ENCODE measurements around the gene GARRE1.
"Not testable (repeated sequence)": the region's sequence is repeated elsewhere in the genome, so short reads cannot be mapped to it uniquely, and the experiment has no call there.

Gene GARRE1

DNA sequence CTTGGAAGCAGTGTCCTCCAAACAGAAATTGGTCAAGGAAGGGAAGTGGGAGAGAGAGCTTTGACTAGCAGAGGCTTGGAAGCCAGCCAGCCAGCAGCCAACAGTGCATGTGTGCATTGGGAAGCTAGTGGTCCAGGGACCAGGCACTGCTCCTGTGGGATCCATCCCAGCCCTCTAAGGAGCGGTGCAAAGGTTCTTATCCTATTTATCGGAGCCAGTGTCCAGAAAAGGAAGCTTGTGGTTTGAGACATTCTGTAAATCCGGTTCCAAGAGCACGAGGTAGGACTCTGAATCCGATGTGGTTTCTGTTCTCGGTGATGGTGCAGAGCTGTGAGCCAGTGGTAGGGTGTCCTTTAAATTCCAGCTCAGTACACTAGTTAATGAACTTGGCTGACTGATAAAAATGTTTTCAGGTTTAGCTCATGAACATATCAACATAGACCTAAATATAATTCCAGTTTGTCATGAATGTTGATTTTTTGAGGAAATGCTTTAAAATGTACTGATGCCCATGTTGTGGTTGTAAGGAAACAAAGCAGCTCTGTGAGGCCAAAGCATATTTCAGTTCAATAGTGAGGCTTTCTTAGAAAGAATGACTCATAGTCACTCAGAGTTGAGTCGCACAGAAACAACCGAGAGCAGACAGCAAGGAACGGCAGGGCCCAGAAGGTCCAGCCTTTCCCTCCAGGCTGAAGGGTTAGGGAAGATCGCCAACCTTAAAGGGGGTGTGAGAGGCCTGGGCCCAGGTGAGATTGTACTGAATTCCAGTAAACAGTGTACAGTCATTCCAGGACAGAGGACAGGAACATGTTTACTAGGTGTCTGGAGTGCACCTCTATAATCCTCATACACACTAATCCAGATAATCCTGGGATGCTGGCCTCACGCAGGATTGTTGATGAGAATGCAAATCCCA is 21.5 kb upstream of the GARRE1 start:
- no peak overlapping the region for H3K4me3 ChIP-seq (replicated peaks; ENCODE audit: low read depth, low read length)
- DNase-seq (ENCODE audit: extremely low read depth, low read depth): peak; percentile 49
- TF ChIP-seq, protein P1, sequence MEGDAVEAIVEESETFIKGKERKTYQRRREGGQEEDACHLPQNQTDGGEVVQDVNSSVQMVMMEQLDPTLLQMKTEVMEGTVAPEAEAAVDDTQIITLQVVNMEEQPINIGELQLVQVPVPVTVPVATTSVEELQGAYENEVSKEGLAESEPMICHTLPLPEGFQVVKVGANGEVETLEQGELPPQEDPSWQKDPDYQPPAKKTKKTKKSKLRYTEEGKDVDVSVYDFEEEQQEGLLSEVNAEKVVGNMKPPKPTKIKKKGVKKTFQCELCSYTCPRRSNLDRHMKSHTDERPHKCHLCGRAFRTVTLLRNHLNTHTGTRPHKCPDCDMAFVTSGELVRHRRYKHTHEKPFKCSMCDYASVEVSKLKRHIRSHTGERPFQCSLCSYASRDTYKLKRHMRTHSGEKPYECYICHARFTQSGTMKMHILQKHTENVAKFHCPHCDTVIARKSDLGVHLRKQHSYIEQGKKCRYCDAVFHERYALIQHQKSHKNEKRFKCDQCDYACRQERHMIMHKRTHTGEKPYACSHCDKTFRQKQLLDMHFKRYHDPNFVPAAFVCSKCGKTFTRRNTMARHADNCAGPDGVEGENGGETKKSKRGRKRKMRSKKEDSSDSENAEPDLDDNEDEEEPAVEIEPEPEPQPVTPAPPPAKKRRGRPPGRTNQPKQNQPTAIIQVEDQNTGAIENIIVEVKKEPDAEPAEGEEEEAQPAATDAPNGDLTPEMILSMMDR (IDR thresholded peaks at IDR 0.05; ENCODE audit: low read depth, low read length, missing control alignments): no peak

DNA sequence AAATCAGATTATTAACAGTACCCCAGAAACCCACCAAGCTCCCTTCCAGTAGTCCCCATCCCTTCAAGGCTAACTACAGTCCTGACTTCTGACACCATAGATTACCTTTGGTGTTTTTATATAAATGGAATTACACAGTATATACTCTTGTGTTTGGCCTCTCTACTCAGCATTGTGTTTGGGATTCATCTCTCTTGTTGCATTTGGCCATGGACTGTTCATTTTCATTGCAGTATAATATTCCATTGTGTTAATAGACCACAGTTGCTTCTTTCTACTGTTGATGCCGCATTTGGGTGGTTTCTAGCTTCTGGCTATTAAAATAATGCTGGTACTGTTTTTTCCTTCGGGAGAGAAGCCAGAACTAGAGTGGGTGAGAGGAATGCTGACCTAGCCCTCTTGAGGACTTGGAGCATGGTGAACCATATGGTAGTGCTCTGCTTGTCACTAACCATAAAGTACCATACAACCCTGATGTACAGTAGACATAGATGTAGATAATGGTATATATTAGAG is 18.9 kb upstream of the GARRE1 start:
- TF ChIP-seq, protein P1 (IDR thresholded peaks at IDR 0.05; ENCODE audit: low read depth, low read length, missing control alignments): no peak

DNA sequence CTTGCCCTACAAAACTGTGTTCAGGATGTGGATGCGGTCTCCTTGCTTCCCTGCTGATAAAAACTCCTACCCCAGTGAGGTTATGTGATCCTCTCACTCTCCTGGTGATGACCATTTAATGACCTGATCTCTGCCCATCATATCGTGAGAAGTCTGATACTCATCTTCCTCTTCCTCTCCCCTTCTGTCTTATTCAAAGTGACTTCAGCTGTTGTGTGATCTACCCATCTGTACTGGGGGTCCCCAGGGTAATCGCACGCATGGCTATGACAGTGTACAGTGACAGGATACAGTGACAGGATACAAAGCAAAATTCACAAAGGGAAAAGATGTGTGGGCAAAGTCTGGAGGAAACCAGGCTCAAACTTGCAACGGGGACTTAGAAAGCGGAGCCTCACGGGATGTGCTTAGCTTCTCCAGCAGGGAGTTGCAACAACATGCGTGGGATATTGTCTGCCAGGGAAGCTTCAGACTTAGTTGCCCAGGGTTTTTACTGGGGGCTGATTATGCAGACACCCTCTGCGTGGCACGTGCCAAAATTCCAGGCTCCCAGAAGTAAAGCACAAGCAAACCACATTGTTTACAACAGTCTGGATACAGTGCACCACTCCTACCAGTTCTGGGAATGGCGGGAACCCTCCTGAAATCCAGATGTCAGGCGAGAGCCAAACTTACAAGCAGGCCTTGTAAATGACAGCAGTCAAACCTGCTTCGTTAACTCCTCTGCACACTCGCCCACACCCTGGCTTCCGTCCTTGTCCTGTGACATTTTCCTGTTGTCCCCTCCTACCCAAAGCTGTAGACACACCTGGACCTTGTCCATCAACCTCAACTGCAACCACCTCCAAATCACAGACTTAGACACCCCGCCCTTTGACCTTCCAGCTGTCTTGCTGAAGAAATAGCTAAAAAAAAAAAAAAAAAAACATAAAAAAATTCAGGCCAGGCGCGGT is 18.0 kb upstream of the GARRE1 start:
- TF ChIP-seq, protein P1 (IDR thresholded peaks at IDR 0.05; ENCODE audit: low read depth, low read length, missing control alignments): no peak
- no peak overlapping the region for H3K4me3 ChIP-seq (replicated peaks; ENCODE audit: low read depth, low read length)
- peak; percentile 78 for DNase-seq (ENCODE audit: extremely low read depth, low read depth)

More for the DNA sequence above, 18.9 kb upstream of the GARRE1 start:
- no peak overlapping the region for H3K4me3 ChIP-seq (replicated peaks; ENCODE audit: low read depth, low read length)
- DNase-seq (ENCODE audit: extremely low read depth, low read depth): no peak

DNA sequence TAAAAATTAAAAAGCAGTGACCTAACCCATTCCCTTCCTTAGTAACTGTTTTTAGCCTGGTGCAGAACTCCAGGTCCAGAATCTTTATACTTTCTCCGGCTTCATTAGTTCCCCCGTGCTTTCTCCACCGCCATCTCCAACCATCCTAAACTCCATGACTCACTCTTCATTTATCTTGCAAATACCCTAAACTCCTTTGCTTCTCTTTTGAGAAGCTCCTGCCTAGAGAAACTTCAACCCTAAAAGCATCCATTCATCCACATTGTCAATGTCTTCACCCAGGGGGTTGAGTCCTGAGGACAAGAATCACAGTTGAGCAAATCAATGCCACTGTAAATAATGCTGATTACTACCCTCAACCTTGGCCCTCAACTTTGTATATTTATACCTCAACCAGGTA is 17.1 kb upstream of the GARRE1 start:
- DNase-seq (ENCODE audit: extremely low read depth, low read depth): no peak
- no peak overlapping the region for H3K4me3 ChIP-seq (replicated peaks; ENCODE audit: low read depth, low read length)
- TF ChIP-seq, protein P1 (IDR thresholded peaks at IDR 0.05; ENCODE audit: low read depth, low read length, missing control alignments): no peak

DNA sequence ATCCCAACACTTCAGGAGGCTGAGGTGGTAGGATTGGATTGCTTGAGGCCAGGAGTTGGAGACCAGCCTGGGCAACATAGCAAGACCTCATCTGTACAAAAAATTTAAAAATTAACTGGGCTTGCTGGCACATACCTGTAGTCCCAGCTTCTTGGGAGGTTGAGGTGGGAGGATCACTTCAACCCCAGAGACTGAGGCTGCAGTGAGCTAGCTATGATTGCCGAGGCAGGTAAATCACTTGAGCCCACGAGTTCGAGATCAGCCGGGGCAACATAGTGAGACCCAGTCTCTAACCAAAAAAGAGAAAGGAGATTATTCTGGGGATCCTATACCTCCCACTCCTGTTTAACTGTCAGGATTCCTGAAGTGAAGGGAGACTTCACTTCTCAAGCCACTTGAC is 16.4 kb upstream of the GARRE1 start:
- no peak overlapping the region for H3K4me3 ChIP-seq (replicated peaks; ENCODE audit: low read depth, low read length)
- TF ChIP-seq, protein P1 (IDR thresholded peaks at IDR 0.05; ENCODE audit: low read depth, low read length, missing control alignments): no peak
- DNase-seq (ENCODE audit: extremely low read depth, low read depth): no peak

DNA sequence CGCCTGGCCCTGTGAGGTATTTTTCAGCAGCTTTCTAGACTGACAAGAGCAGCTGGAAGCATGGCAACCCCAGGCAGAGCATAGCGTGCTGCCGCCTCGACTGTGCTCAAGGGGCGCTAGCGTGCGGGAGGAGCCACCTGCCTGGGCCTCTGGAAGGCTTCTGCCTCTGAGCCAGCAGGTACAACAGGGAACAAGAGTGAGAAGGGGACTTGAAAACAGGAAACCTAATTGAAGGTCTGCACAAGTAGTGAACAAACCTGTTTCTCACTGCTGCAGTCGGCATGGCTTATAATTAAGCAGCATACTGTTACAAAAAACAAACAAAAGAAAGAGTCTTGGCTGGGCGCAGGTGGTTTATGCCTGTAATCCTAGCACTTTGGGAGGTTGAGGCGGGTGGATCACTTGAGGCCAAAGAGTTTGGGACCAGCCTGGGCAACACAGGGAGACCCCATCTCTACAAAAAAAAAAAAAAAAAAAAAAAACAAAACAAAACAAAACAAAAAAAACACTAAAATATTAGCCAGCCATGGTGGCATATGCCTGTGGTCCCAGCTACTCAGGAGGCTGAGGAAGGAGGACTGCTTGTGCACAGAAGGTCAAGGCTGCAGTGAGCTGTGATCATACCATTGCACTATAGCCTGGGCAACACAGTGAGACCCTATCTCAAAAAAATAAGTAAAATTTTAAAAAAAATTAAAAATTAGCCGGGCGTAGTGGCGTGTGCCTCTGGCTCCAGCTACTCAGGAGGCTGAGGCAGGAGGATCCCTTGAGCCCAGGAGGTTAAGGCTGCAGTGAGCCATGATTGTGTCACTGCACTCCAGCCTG is 12.6 kb upstream of the GARRE1 start:
- no peak overlapping the region for H3K4me3 ChIP-seq (replicated peaks; ENCODE audit: low read depth, low read length)
- DNase-seq (ENCODE audit: extremely low read depth, low read depth): no peak
- TF ChIP-seq, protein P1 (IDR thresholded peaks at IDR 0.05; ENCODE audit: low read depth, low read length, missing control alignments): peak; percentile 56

DNA sequence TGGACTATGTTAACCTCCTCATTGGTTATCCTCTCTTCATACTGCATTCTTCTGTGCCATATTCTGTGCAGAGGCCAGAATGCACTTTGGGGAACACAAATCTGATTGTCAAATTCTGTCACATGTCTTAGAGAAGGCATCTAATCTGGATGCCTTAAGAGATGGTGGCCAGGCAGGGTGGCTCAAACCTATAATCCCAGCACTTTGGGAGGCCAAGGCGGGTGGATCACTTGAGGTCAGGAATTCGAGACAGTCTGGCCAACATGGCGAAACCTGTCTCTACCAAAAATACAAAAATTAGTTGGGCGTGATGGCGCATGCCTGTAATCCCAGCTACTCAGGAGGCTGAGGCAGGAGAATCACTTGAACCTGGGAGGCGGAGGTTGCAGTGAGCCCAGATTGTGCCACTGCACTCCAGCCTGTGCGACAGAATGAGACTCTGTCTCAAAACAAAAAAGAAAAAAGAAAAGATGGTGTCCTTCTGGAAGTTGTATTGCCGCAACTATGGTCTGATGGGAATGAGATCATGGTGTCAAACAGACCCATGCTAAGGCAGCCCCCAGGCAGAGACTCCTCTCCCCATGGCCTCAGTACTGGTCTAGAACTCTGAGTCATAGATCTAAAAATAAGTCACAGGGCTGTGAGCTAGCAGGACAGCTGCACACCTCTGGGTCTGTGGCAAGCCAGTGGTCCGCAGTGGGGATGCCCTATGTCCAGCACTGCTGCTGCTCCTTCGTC is 11.0 kb upstream of the GARRE1 start:
- H3K4me3 ChIP-seq (replicated peaks; ENCODE audit: low read depth, low read length); DNase-seq (ENCODE audit: extremely low read depth, low read depth): not testable (repeated sequence)

Measured in HFF-Myc (cell line).